Small intestine (tissue), 7 donors: Measurements from ENCODE around the gene NKAIN2. TPM values are rescaled to one million over a fixed set of nuclear protein-coding genes. Genes with fewer than 3 reads are reported as not detected.

Experiments
- DNase-seq, 2 donors: peaks; one replicate each; pipeline versions ENCODE4 v3.0.0 to v3.0.0-alpha.2; 2013
- FAIRE-seq: peaks from 2 replicates; lab custom pipeline; 2012; peaks lifted over from hg19 to GRCh38; lab: Jason Lieb, UNC
- H3K27ac ChIP-seq, 3 donors: one replicate each; pipeline ENCODE4 v1.5.1; 2013; ENCODE audit warnings: low read length in 2 of 3, mild to moderate bottlenecking in 2 of 3, control low read depth in 1 of 3, inconsistent platforms in 1 of 3, low read depth in 1 of 3, moderate library complexity in 1 of 3
- H3K27me3 ChIP-seq, 3 donors: one replicate each; pipeline ENCODE4 v1.6.1; 2013; ENCODE audit warnings: low read length in 3 of 3, inconsistent platforms in 1 of 3; ENCODE audit not compliant: control insufficient read depth in 3 of 3, insufficient read depth in 3 of 3
- H3K36me3 ChIP-seq, 3 donors: one replicate each; pipeline ENCODE4 v1.6.1; 2013; ENCODE audit warnings: low read length in 3 of 3, inconsistent platforms in 1 of 3, low read depth in 1 of 3, mild to moderate bottlenecking in 1 of 3, moderate library complexity in 1 of 3; ENCODE audit not compliant: control insufficient read depth in 3 of 3, insufficient read depth in 2 of 3
- H3K4me1 ChIP-seq, 3 donors: one replicate each; pipeline ENCODE4 v1.6.1; 2013; ENCODE audit warnings: low read length in 2 of 3, inconsistent platforms in 1 of 3, low read depth in 1 of 3, mild to moderate bottlenecking in 1 of 3, moderate library complexity in 1 of 3; ENCODE audit not compliant: control insufficient read depth in 3 of 3, insufficient read depth in 2 of 3
- H3K4me3 ChIP-seq, 3 donors: one replicate each; pipeline ENCODE4 v1.5.1; 2013; ENCODE audit warnings: low read length in 3 of 3, control low read depth in 1 of 3, inconsistent platforms in 1 of 3, low read depth in 1 of 3, mild to moderate bottlenecking in 1 of 3, moderate library complexity in 1 of 3
- H3K9me3 ChIP-seq, 2 donors: one replicate each; pipeline ENCODE4 v1.6.1; 2013; ENCODE audit warnings: low read depth in 1 of 2, low read length in 1 of 2; ENCODE audit not compliant: control insufficient read depth in 2 of 2, insufficient read depth in 1 of 2
- WGBS, 3 donors: extraction: QIAGEN DNeasy Blood & Tissue Kit; methylation state at CpG; one replicate each; pipeline ENCODE4 v1.1.7; 2013; 5-methylcytosine and 5-hydroxymethylcytosine counted together
- polyA plus RNA-seq, 4 donors: library from polyadenylated mRNA; stranded (reverse) in 3 of 4; unstranded in 1 of 4; fragments of 200-250 nt in 3 of 4; fragments of 120-200 nt in 1 of 4; gene quantifications; one replicate each; pipeline versions ENCODE4 v1.2.1 to v1.2.3, GENCODE V29; 2013
- donor health status: healthy with polysubstance abuse.
- donor health status: control.
- donor health status: control.
- donor health status: Bipolar disorder and iron deficiency.
- donor health status: healthy.

Gene NKAIN2
- polyA plus RNA-seq, 4 donors, result 0.16 to 1.4 (median 0.19) TPM; not detected in 1

GRCh38 chr6:123879749-123880148 is 76.1 kb downstream of the NKAIN2 start:
- DNase-seq, result no peak
- no peak overlapping the region for H3K4me3 ChIP-seq
- WGBS, 3 donors, result 55 to 68% (median 56%) methylated on average over 2 of the region's 2 CpGs
- H3K9me3 ChIP-seq, result no peaks in the 10 kb centered on the region
- H3K27me3 ChIP-seq, result no peaks in the 10 kb centered on the region
- H3K4me1 ChIP-seq, result no peaks in the 10 kb centered on the region
- H3K27ac ChIP-seq, result no peak overlapping the region
- no peaks in the 10 kb centered on the region for H3K36me3 ChIP-seq
- no peak for FAIRE-seq

- Histone ChIP-seq H3K9me3 (no peaks in the 10 kb centered on the region), H3K27ac (no peak overlapping the region), H3K27me3 (no peaks in the 10 kb centered on the region), H3K4me1 (no peaks in the 10 kb centered on the region), H3K4me3 (no peak overlapping the region), H3K36me3 (no peaks in the 10 kb centered on the region)
- no peak for DNase-seq
- WGBS, 3 donors, result 56 to 66% (median 64%) methylated on average over 5 of the region's 5 CpGs
- no peak for FAIRE-seq
These were observed 85.3 kb downstream of the NKAIN2 start for GRCh38 chr6:123888771-123889513.

- Histone ChIP-seq H3K9me3 (no peaks in the 10 kb centered on the region), H3K27me3 (no peaks in the 10 kb centered on the region), H3K4me3 (no peak overlapping the region), H3K4me1 (no peaks in the 10 kb centered on the region), H3K27ac (no peak overlapping the region), H3K36me3 (no peaks in the 10 kb centered on the region)
- FAIRE-seq, result no peak
- 68 to 78% (median 69%) methylated on average over 1 of the region's 1 CpG for WGBS, 3 donors
- no peak for DNase-seq
These were observed 91.7 kb downstream of the NKAIN2 start for GRCh38 chr6:123895346-123895745.

- H3K4me3 ChIP-seq, result no peak overlapping the region
- no peak for FAIRE-seq
- H3K36me3 ChIP-seq, result no peaks in the 10 kb centered on the region
- DNase-seq, result no peak
- H3K27me3 ChIP-seq, result no peaks in the 10 kb centered on the region
- WGBS, 3 donors, result 84 to 89% (median 84%) methylated on average over 6 of the region's 6 CpGs
- no peaks in the 10 kb centered on the region for H3K9me3 ChIP-seq
- H3K27ac ChIP-seq, result no peak overlapping the region
- no peaks in the 10 kb centered on the region for H3K4me1 ChIP-seq
These were observed 92.1 kb downstream of the NKAIN2 start for GRCh38 chr6:123895806-123896205.

GRCh38 chr6:123896869-123897268 is 93.2 kb downstream of the NKAIN2 start:
- Histone ChIP-seq H3K9me3 (no peaks in the 10 kb centered on the region), H3K4me1 (no peaks in the 10 kb centered on the region), H3K36me3 (no peaks in the 10 kb centered on the region), H3K4me3 (no peak overlapping the region), H3K27me3 (no peaks in the 10 kb centered on the region), H3K27ac (no peak overlapping the region)
- no peak for FAIRE-seq
- no peak for DNase-seq

DNA sequence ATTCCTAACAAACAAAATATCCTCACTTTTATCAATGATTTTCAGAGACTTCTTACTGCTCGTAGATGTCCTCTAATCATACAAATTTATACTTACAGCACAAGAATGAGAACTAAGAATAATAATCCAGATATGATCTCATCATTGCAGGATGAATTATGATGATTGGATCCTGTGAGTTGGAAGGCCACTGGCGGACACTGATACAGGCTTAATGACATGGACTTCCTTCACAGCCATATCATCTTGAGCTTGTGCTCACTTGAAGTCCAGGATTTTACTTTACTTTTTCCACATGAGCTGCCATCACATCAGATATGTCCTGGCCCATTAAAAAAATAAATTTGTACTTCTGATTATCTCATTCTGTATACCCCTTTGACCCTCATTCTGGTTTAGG is 94.3 kb downstream of the NKAIN2 start:
- DNase-seq, result no peak
- H3K36me3 ChIP-seq, result no peaks in the 10 kb centered on the region
- H3K9me3 ChIP-seq, result no peaks in the 10 kb centered on the region
- no peaks in the 10 kb centered on the region for H3K27me3 ChIP-seq
- WGBS, 3 donors, result 71 to 85% (median 78%) methylated on average over 2 of the region's 2 CpGs
- H3K4me1 ChIP-seq, result no peaks in the 10 kb centered on the region
- H3K27ac ChIP-seq, result no peak overlapping the region
- H3K4me3 ChIP-seq, result no peak overlapping the region
- FAIRE-seq, result no peak

DNA sequence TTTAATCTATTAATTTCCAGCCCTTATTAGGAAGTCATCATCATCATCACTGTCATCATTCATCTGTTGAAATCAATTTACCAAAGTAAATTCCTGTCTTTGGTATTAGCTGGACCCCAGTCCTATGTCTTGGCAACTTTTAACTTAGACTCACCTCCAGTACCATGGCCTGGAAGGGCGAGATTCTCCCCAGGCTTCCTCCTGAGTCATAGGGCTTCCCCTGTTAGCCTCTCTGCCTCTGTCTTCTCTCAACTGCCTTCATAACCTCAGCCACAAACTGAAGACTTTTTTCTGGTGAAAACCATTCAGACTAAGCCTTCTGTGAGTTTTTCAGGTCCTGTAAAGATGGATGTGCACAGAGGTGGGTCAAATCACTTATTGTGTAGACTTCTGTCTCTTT is 95.0 kb downstream of the NKAIN2 start:
- Histone ChIP-seq H3K36me3 (no peaks in the 10 kb centered on the region), H3K9me3 (no peaks in the 10 kb centered on the region), H3K27me3 (no peaks in the 10 kb centered on the region), H3K4me3 (no peak overlapping the region), H3K4me1 (no peaks in the 10 kb centered on the region), H3K27ac (no peak overlapping the region)
- WGBS, 3 donors, result 3 to 58% (median 24%) methylated on average over 1 of the region's 1 CpG
- DNase-seq (no peak), FAIRE-seq (no peak)

DNA sequence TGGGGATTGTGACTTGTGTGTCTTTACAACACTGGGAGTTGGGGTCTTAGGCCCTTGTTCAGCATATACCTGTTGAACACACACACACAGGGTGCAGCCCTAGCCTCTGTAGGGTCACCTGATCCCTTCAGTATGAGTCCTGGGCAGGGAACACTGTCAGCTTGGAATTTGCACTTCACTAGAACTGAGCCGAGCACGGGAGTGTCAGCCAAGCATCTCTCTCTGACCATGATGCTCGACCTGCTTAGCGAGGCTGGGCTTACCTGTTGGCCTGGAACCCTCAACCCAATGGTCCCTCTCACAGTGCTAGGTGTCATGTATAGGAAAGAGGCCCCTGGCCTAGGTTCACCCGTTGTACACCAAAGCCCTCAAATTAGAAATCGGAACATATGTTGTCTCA is 96.1 kb downstream of the NKAIN2 start:
- Histone ChIP-seq H3K4me3 (no peak overlapping the region), H3K9me3 (no peaks in the 10 kb centered on the region), H3K4me1 (no peaks in the 10 kb centered on the region), H3K27me3 (no peaks in the 10 kb centered on the region), H3K36me3 (no peaks in the 10 kb centered on the region), H3K27ac (no peak overlapping the region)
- DNase-seq, result no peak
- WGBS, 3 donors, result 78 to 89% (median 86%) methylated on average over 6 of the region's 6 CpGs
- no peak for FAIRE-seq

- Histone ChIP-seq H3K4me3 (no peak overlapping the region), H3K9me3 (no peaks in the 10 kb centered on the region), H3K36me3 (no peaks in the 10 kb centered on the region), H3K27me3 (no peaks in the 10 kb centered on the region), H3K4me1 (no peaks in the 10 kb centered on the region), H3K27ac (no peak overlapping the region)
- DNase-seq, result no peak
- FAIRE-seq, result no peak
- WGBS, 3 donors, result 48 to 76% (median 71%) methylated on average over 2 of the region's 2 CpGs
These were observed 97.8 kb downstream of the NKAIN2 start for GRCh38 chr6:123901436-123901835.
